HG03103 (cell line): ENCODE results near the gene NOC2L.

Source experiments
- ATAC-seq: cut with Tn5 transposase; IDR thresholded peaks from one replicate; pipeline ENCODE4 v1.9.1; 2021; ENCODE audit warnings: low read depth; ENCODE audit not compliant: unreplicated experiment

Gene NOC2L

DNA sequence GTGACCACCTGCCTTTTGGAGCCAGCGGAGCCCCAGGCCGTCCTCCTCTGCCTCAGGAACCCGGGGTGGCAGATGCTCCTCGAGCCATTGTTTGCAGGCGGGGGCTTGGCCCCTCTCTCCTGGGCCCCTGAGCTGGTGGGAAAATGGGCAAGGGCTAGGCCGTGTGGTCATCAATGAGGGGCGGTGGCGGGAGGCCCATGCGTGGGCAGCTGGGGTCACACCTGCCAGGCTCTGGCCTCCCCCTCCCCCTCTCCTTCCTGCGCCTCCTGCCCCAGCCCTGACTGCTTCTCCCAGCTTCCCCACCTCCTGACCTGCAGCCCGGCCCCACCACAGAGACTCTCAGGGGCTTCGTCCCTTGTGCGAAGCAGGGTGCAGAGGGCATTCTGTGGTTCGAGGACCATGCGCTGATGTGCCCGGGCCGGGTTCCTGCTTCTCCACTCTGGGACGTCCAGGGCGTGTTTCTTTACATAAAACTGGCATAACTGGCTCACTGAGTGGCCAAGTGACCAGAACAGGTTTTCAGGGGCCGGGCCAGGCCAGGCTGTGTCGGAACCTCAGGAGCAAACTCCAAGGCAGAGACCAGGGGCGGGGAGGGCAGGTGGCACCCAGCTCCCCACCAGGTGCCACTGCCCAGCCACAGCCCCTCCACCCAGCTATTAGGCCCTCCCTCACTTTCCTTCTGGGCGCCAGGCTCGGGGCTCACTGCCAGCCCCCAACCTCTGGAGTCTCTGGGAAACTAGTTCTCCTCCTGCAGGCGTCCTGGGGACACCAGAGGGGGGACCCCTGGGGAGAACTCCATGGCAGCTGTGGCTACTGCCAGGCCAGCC is 26.1 kb downstream of the NOC2L start:
- ATAC-seq: no peak

DNA sequence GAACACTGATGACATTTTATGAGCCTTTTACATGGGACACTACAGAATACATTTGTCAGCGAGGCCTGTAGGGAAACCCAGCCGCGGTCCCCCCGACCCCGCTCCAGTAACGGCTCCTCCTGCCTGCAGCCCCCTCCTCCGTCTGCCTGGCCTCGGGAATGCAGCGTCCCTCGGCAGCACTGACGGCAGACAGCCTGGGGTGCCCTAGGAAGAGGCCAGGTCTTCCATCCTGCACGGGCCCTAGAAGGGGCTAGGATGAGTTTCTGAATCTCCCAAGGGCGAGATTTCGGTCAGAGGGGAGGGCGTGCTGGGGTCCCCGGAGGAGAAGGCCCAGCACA is 26.9 kb downstream of the NOC2L start:
- ATAC-seq: no peak

DNA sequence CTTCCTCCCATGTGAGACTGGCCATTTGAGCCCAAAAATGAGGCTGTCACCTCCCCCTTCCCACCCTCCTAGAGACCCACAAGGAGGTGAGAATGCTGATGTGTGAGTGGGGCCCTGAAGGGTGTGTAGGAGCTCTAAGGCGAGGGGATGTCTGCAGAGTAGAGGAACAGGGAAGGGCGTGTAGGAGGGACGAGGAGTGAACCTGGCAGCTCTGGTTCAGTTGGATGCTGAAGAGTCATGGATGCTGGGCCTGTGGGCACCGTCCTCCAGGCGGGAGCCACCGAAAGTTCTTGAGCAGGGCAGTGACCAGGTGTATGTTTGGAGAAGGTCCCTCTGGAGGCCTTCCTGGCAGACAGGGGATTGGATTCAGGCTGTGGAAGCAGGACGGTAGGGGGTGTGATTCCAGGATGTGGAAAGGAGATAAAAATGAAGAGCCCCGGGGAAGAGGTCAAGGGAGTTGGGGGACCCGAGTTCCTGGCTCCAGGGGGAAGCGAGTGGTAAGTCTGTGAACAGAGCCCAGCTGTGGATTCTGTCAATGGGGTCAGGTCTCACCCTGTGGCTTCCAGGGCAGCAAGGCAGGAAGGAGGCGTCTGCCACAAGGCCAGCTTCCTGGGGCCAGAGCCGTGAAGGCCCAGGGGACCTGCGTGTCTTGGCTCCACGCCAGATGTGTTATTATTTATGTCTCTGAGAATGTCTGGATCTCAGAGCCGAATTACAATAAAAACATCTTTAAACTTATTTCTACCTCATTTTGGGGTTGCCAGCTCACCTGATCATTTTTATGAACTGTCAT is 27.5 kb downstream of the NOC2L start:
- ATAC-seq: no peak

GRCh38 chr1:930633-931138 is 28.4 kb downstream of the NOC2L start:
- no peak for ATAC-seq

GRCh38 chr1:929712-930632 is 29.1 kb downstream of the NOC2L start:
- ATAC-seq: no peak

GRCh38 chr1:928825-929661 is 30.0 kb downstream of the NOC2L start:
- ATAC-seq: no peak

- ATAC-seq: no peak
Measured at GRCh38 chr1:927748-928147, 31.3 kb downstream of the NOC2L start.

DNA sequence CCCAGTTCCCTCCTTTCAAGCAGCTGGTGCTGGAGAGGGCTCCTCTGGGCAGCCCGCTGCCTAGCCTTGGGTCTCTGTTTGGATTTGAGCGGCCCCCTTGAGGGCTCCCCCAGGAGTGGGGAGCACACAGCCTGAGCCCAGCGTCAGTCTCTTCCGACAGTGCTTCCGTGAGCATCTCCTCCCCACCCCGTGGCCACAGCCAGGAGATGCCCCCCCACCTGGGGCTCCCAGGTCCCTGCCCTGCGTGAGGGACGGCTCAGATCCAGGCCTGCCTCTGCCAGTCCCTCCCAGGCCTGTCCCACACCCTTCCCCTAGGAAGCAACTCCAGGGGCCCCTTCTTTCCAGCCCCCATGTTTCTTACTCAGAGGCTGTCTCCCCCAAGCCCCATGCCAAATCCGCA is 31.8 kb downstream of the NOC2L start:
- no peak for ATAC-seq

- ATAC-seq: no peak
Measured at GRCh38 chr1:925561-926421, 33.3 kb downstream of the NOC2L start.

DNA sequence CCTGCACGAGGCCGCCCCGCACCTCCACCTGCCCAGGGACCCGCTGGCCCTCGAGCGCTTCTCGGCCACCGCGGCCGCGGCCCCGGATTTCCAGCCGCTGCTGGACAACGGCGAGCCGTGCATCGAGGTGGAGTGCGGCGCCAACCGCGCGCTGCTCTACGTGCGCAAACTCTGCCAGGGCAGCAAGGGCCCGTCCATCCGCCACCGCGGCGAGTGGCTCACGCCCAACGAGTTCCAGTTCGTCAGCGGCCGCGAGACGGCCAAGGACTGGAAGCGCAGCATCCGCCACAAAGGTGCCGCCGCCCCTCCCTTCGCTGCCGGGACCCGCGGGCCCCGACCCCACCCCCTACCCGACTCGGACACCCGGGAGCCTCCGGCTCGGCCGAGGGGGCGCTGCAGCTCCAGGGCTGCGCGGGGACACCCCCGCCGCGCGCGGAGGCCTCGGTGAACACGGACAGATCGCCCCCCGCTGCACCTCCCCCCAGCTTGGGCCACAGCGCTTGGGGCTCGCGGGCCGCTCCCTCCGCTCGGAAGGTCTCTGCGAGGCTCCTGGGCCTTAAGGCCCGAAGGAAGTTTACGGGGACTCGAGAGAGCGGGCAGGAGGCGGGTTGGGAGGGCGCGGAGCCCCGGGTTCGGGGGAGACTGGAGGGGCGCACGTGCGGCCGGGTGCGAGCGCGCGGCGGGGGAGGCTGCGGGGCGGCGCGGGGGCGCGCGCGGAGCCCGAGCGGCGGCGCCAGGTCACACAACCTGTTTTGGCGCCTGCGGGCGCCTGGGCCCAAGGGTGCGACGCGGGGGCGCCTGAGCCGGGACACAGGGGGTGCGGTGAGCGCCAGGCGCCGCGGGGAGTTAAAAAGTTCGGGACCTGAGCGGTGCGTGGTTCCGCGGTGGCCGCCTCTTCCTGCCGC is 34.1 kb downstream of the NOC2L start:
- no peak for ATAC-seq

- no peak for ATAC-seq
Measured at GRCh38 chr1:923991-924655, 34.9 kb downstream of the NOC2L start.

- no peak for ATAC-seq
Measured at GRCh38 chr1:923131-923990, 35.7 kb downstream of the NOC2L start, which contains the start of gene SAMD11. Gene SAMD11, plus strand, starts transcription at chr1:923923. Its CDS starts 509 bp downstream, at chr1:924432.

GRCh38 chr1:921011-921837 is 37.8 kb downstream of the NOC2L start:
- no peak for ATAC-seq

- no peak for ATAC-seq
Measured at GRCh38 chr1:920521-920920, 38.5 kb downstream of the NOC2L start.

- ATAC-seq: no peak
Measured at GRCh38 chr1:920010-920409, 39.0 kb downstream of the NOC2L start.
